Astrocyte (in vitro differentiated cells and primary cell): ENCODE results near the gene HNRNPA1. TPM values are rescaled to one million over a fixed set of nuclear protein-coding genes. Genes with fewer than 3 reads are reported as not detected.

Experiments
- DNase-seq: peaks from one replicate; pipeline ENCODE4 v3.0.0-alpha.2; 2010; ENCODE audit warnings: low read depth
- FAIRE-seq: peaks from 2 replicates; lab custom pipeline; 2011; peaks lifted over from hg19 to GRCh38; lab: Jason Lieb, UNC
- H2AFZ ChIP-seq: 2 replicates; pipeline ENCODE4 v1.6.0; 2012; ENCODE audit warnings: low read depth, low read length, inconsistent platforms
- H3K27ac ChIP-seq: 2 replicates; pipeline ENCODE4 v1.5.1; 2011; ENCODE audit warnings: low read depth, low read length, inconsistent platforms
- H3K27me3 ChIP-seq: 2 replicates; pipeline ENCODE4 v1.6.0; 2011; ENCODE audit warnings: low read length, inconsistent platforms; ENCODE audit not compliant: insufficient read depth
- H3K36me3 ChIP-seq: 2 replicates; pipeline ENCODE4 v1.5.1; 2011; ENCODE audit warnings: low read length, inconsistent platforms; ENCODE audit not compliant: insufficient read depth
- H3K4me1 ChIP-seq: 2 replicates; pipeline ENCODE4 v1.5.1; 2011; ENCODE audit warnings: low read length, inconsistent platforms; ENCODE audit not compliant: insufficient read depth
- H3K4me2 ChIP-seq: 2 replicates; pipeline ENCODE4 v1.6.0; 2012; ENCODE audit warnings: low read length, inconsistent platforms
- H3K4me3 ChIP-seq: 2 replicates; pipeline ENCODE4 v1.5.1; 2011; ENCODE audit warnings: low read depth, mild to moderate bottlenecking, low read length, inconsistent platforms; ENCODE audit not compliant: insufficient read depth
- H3K79me2 ChIP-seq: 2 replicates; pipeline ENCODE4 v1.6.0; 2012; ENCODE audit warnings: mild to moderate bottlenecking, low read length, inconsistent platforms; ENCODE audit not compliant: insufficient read depth
- H3K9ac ChIP-seq: 2 replicates; pipeline ENCODE4 v1.6.0; 2012; ENCODE audit warnings: mild to moderate bottlenecking, low read length, inconsistent platforms
- H3K9me3 ChIP-seq: 2 replicates; pipeline ENCODE4 v1.5.1; 2012; ENCODE audit warnings: low read depth, mild to moderate bottlenecking, low read length, inconsistent platforms; ENCODE audit not compliant: insufficient read depth
- H4K20me1 ChIP-seq: 2 replicates; pipeline ENCODE4 v1.6.0; 2012; ENCODE audit warnings: low read length, inconsistent platforms; ENCODE audit not compliant: insufficient read depth
- H3K27ac Mint-ChIP-seq: one replicate; pipeline ENCODE4 v1.8.0; 2021; ENCODE audit warnings: mild to moderate bottlenecking, mixed read lengths; ENCODE audit not compliant: unreplicated experiment
- H3K27me3 Mint-ChIP-seq: one replicate; pipeline ENCODE4 v1.8.0; 2021; ENCODE audit warnings: low read depth, mixed read lengths; ENCODE audit not compliant: unreplicated experiment
- H3K36me3 Mint-ChIP-seq: one replicate; pipeline ENCODE4 v1.8.0; 2021; ENCODE audit warnings: low read depth, mixed read lengths; ENCODE audit not compliant: unreplicated experiment
- H3K4me1 Mint-ChIP-seq: one replicate; pipeline ENCODE4 v1.8.0; 2021; ENCODE audit warnings: low read depth, mixed read lengths; ENCODE audit not compliant: unreplicated experiment
- H3K4me3 Mint-ChIP-seq: one replicate; pipeline ENCODE4 v1.8.0; 2021; ENCODE audit warnings: mild to moderate bottlenecking, moderate library complexity, mixed read lengths; ENCODE audit not compliant: unreplicated experiment
- H3K9me3 Mint-ChIP-seq: one replicate; pipeline ENCODE4 v1.8.0; 2021; ENCODE audit warnings: mild to moderate bottlenecking, mixed read lengths; ENCODE audit not compliant: unreplicated experiment
- EZH2 ChIP-seq: IDR thresholded peaks from 2 replicates; pipeline ENCODE4 v1.6.1; 2012; ENCODE audit warnings: mild to moderate bottlenecking, low read length, inconsistent platforms; ENCODE audit not compliant: insufficient read depth
- total RNA-seq: library from RNA; stranded (reverse); gene quantifications from 2 replicates; pipeline ENCODE4 v1.2.1, GENCODE V29; 2021
- TF ChIP-seq, protein P1 (sequence below): IDR thresholded peaks from 2 replicates; pipeline ENCODE4 v1.5.1; 2011; ENCODE audit warnings: low read depth, mild to moderate bottlenecking, inconsistent platforms, low read length, moderate library complexity; ENCODE audit not compliant: insufficient read depth

The HNRNPA1 gene
- total RNA-seq, 1 donor from 2014 or later: 612 TPM

DNA sequence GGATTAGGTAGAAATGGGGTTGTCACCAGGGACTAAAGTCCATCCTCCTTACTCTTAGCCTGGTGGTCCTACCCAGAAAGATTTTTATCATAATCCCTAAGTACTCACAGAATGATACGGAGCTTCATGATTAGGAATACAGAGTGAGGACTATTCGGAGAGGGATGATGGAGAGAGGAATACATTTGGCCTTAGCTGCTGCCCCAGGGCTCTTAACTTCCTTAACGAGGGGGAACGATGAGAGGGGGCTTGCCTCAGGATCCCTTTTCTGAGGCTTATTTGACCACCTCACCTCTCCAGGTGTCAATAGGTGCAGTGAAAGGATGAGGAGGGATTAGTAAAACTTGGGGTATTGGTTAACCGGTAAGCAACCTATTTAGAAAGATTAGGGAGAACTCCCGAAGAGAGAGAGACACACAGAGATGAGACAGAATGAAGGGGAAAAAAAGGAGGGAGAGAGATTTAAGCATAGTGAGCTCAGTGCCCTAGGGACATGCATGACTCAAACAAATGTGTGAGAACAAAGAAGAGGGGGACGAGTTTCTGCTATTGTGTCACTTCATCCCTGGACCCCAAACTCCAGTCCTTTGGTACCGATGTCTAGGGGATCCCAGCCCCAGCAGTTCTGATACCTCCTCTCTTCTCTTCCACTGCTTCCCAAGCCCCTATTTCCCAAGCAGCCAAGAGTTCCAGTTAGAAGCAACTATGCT lies 19.1 kb downstream of the HNRNPA1 start:
- Histone ChIP-seq H3K9ac (no peak overlapping the region), H3K36me3 (no peaks in the 10 kb centered on the region), H4K20me1 (no peaks in the 10 kb centered on the region), H3K4me3 (no peak overlapping the region), H3K27me3 (peaks cover 43% of the 10 kb centered on the region), H3K4me2 (peak overlapping the region; percentile 81), H3K79me2 (no peaks in the 10 kb centered on the region), H3K9me3 (no peaks in the 10 kb centered on the region), H2AFZ (no peak overlapping the region), H3K4me1 (peaks cover 9% of the 10 kb centered on the region), H3K27ac (no peak overlapping the region)
- H3K27me3 Mint-ChIP-seq: peaks cover 33% of the 10 kb centered on the region
- peaks cover 14% of the 10 kb centered on the region for H3K4me1 Mint-ChIP-seq
- TF ChIP-seq, protein P1, sequence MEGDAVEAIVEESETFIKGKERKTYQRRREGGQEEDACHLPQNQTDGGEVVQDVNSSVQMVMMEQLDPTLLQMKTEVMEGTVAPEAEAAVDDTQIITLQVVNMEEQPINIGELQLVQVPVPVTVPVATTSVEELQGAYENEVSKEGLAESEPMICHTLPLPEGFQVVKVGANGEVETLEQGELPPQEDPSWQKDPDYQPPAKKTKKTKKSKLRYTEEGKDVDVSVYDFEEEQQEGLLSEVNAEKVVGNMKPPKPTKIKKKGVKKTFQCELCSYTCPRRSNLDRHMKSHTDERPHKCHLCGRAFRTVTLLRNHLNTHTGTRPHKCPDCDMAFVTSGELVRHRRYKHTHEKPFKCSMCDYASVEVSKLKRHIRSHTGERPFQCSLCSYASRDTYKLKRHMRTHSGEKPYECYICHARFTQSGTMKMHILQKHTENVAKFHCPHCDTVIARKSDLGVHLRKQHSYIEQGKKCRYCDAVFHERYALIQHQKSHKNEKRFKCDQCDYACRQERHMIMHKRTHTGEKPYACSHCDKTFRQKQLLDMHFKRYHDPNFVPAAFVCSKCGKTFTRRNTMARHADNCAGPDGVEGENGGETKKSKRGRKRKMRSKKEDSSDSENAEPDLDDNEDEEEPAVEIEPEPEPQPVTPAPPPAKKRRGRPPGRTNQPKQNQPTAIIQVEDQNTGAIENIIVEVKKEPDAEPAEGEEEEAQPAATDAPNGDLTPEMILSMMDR: no peak
- no peak for TF ChIP-seq EZH2
- no peaks in the 10 kb centered on the region for H3K36me3 Mint-ChIP-seq
- no peak for DNase-seq
- peak overlapping the region; percentile 63 for H3K27ac Mint-ChIP-seq
- FAIRE-seq: no peak
- H3K9me3 Mint-ChIP-seq: no peaks in the 10 kb centered on the region
- no peak overlapping the region for H3K4me3 Mint-ChIP-seq

DNA sequence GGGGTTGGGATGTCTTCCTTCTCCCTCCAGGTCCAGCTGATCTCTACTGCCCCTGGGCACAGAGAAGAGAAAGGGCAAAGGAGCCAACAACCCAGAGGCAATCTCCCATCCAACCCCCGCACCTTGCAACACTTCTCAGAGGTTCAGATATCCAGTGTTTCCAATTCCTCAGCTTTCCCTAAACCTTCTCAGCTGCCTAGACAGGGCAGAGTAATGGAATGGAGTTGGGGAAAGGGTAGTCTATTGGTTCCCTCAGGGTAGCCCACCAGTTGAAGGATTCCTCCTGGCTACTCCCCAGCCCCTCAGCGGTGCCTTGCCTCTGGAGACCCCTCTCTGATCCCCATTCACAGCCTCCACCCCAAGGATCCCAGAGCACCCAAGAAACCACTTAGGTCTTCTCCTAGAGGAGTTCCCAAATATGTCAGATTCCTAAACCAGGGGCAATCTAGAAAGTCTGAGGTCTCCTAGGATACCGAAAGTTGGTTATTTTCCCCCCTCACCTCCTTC lies 19.8 kb downstream of the HNRNPA1 start:
- H3K4me3 ChIP-seq: peak overlapping the region; percentile 25
- H3K9me3 Mint-ChIP-seq: no peaks in the 10 kb centered on the region
- no peak for TF ChIP-seq EZH2
- TF ChIP-seq, protein P1: no peak
- no peak overlapping the region for H3K27ac ChIP-seq
- H3K4me1 Mint-ChIP-seq: peaks cover 14% of the 10 kb centered on the region
- no peaks in the 10 kb centered on the region for H3K9me3 ChIP-seq
- no peak overlapping the region for H2AFZ ChIP-seq
- no peaks in the 10 kb centered on the region for H3K79me2 ChIP-seq
- H3K4me1 ChIP-seq: peaks cover 9% of the 10 kb centered on the region
- H3K36me3 ChIP-seq: no peaks in the 10 kb centered on the region
- H3K27me3 Mint-ChIP-seq: peaks cover 29% of the 10 kb centered on the region
- no peaks in the 10 kb centered on the region for H4K20me1 ChIP-seq
- H3K27me3 ChIP-seq: peaks cover 43% of the 10 kb centered on the region
- H3K4me2 ChIP-seq: peak overlapping the region; percentile 81
- peak overlapping the region; percentile 63 for H3K27ac Mint-ChIP-seq
- FAIRE-seq (no peak), DNase-seq (no peak)
- H3K9ac ChIP-seq: no peak overlapping the region
- peak overlapping the region; percentile 27 for H3K4me3 Mint-ChIP-seq
- no peaks in the 10 kb centered on the region for H3K36me3 Mint-ChIP-seq
